Activated T-cell treated with anti-CD3 and anti-CD28 coated beads, Interleukin-2, amount 50 U/mL, for 72 hours (primary cell): Measurements from ENCODE around the gene SRRM4. TPM values are rescaled to one million over a fixed set of nuclear protein-coding genes. Genes with fewer than 3 reads are reported as not detected.

Source experiments
- ATAC-seq, 2 donors: fragments of 150-1000 bp; cut with Tn5 transposase; replicated peaks in 1 of 2; 2 replicates each; pipeline ENCODE4 v1.10.0; 2021; ENCODE audit warnings: moderate library complexity in 2 of 2, mild to moderate bottlenecking in 1 of 2
- DNase-seq, 2 donors: peaks; one replicate each; pipeline ENCODE4 v3.0.0; 2021 to 2022; ENCODE audit warnings: mixed read lengths in 1 of 2
- H3K27ac Mint-ChIP-seq: one replicate; pipeline ENCODE4 v1.8.0; 2022; ENCODE audit warnings: mild to moderate bottlenecking, moderate library complexity, mixed read lengths
- H3K27me3 Mint-ChIP-seq: one replicate; pipeline ENCODE4 v1.8.0; 2022; ENCODE audit warnings: low read depth, mixed read lengths
- H3K36me3 Mint-ChIP-seq, 2 donors: one replicate each; pipeline ENCODE4 v1.8.0; 2022; ENCODE audit warnings: mixed read lengths in 2 of 2, mild to moderate bottlenecking in 1 of 2; ENCODE audit not compliant: insufficient read depth in 2 of 2
- H3K4me1 Mint-ChIP-seq: one replicate; pipeline ENCODE4 v1.8.0; 2022; ENCODE audit warnings: low read depth, mixed read lengths
- H3K4me3 Mint-ChIP-seq, 2 donors: one replicate each; pipeline ENCODE4 v1.8.0; 2022; ENCODE audit warnings: mild to moderate bottlenecking in 2 of 2, mixed read lengths in 2 of 2, moderate library complexity in 2 of 2
- H3K9me3 Mint-ChIP-seq, 2 donors: one replicate each; pipeline ENCODE4 v1.8.0; 2022; ENCODE audit warnings: mixed read lengths in 2 of 2
- total RNA-seq, 2 donors: library from RNA; stranded (reverse); gene quantifications; one replicate each; pipeline ENCODE4 v1.2.3, GENCODE V29; 2022

The SRRM4 gene
- total RNA-seq, 2 donors from 2014 or later: not detected

DNA sequence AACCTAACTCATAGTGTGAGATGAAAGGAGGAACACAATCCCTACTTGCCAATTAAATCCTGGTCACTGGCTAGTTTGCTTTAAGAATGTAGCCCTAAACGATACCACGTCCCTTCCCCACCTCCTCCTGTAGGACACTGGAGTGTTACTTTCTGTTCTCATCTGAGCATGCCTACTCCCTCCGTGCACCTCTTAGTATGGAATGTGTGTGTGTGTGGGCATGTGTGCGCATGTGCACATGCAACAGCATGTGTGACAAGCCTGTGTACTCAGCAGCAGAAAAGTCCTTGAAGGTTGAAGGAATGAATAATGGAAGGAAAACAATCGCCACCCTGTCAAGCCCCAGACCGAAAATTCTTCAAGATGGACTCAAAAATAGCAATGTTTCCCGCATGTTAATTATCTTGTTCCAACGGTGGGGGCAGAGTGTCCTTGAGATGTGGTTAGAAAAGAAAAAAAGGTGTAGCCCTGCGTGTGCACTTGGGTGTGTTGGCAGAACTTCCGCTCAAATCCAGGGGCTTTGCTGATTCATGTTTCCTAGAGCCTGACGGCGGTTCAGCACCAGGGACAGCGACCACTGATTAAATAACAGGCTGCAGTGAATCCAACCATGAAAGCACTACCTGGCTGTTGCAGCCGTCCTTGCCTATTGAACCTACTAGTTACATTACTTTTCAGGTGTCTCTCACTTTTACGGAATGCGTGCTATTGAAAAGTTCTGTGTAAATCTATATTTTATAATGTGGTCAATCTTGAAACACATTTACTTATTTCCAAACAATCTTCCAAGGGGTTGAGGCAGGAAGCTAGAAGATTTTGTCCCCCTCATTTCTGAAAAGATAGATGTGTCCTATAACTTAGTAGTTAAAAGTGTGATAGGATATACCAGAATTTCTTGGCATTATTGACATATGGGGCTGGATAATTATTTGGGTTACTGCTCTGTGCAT, 79.8 kb downstream of the SRRM4 start:
- ATAC-seq (no peak), DNase-seq (peak; percentile 6 to 15)
- Mint-ChIP-seq H3K27me3 (no peaks in the 10 kb centered on the region), H3K36me3 (no peaks in the 10 kb centered on the region), H3K4me1 (no peaks in the 10 kb centered on the region), H3K9me3 (peaks cover 4 to 10% of the 10 kb centered on the region in 2 donors), H3K27ac (no peak overlapping the region), H3K4me3 (no peak overlapping the region)

DNA sequence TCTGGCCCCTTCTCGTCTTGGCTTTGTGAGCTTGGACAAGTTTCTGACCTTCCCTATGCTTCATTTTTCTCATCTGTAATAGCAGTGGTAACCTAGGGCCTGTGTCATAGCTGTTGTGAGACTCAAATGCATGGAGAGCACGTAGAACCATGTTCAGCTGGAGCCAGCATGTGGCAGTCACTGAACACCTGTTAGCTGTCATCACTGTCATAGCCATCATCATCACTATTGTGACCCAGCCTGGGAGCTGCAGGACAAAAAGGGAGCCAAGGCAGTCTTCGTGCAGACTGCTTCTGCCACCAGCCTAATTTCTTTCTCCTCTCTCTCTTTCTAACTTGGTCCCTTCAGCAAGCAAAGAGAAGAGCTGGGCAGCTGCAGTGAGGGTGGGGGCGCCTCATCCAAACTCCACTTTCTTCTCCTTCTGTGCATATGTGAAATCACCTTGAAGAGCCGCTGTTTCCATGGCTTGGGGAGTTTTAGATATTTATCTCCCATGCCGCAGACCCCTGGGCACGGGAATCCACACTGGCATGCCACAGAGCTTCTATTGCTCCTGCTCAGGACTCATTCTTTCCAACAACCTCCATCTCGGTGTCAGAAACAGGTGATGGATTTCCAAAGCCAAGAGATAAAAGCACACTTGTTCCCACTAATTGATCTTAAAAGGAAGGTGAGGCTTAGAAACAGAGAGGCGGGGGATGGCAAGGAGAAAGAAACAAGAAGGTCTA, 87.0 kb downstream of the SRRM4 start:
- no peaks in the 10 kb centered on the region for H3K4me1 Mint-ChIP-seq

DNA sequence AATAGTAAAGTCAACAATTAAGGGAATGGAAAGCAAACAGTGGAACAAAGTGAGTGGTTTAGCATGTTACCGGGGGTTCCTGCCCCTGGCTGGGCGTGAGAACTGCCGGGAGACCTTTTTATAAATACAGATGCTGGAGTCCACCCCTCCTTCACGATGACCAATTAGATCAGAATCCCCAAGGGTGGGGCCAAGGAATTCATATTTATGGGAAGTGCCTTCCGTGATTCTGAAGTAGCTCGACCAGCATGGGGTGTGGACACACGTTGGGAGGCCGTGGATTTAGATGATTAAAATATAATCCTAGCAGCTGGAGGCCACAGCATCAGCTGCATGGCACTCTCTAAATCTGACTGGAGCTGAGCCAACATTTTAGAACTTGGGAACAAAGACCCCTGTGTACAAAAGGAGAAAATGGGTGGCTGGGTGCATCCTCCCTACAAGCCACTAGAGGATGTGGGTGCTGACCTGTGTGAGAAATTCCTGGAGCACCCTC, 87.9 kb downstream of the SRRM4 start:
- ATAC-seq: no peak
- Mint-ChIP-seq H3K9me3 (no peaks in the 10 kb centered on the region), H3K4me1 (no peaks in the 10 kb centered on the region), H3K27me3 (no peaks in the 10 kb centered on the region), H3K27ac (no peak overlapping the region), H3K36me3 (no peaks in the 10 kb centered on the region), H3K4me3 (no peak overlapping the region)
- no peak for DNase-seq

More for the DNA sequence above, 87.0 kb downstream of the SRRM4 start:
- Mint-ChIP-seq H3K4me3 (no peak overlapping the region), H3K27me3 (no peaks in the 10 kb centered on the region), H3K9me3 (no peaks in the 10 kb centered on the region), H3K36me3 (no peaks in the 10 kb centered on the region), H3K27ac (no peak overlapping the region)
- DNase-seq: no peak
- ATAC-seq: no peak

DNA sequence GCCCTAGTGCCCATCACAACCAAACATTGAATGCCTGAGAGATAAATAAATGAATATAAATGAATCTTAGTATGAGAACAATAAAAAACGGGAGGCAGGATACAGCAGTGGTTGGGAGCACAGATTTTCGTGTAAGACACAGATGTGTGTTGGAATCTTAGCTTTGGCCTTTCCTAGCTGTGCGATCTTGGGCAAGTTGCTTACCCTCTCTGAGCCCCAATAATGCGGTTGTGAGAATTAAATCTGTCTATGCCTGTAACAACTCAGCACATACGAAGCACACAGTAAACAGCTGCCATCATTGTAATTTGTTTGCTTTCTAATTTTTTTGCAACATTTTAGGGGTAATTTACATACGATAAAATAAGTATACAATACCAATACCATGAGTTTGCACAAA, 89.8 kb downstream of the SRRM4 start:
- H3K4me1 Mint-ChIP-seq: no peaks in the 10 kb centered on the region

GRCh38 chr12:119071638-119072231, 90.4 kb downstream of the SRRM4 start:
- no peak for DNase-seq
- Mint-ChIP-seq H3K36me3 (no peaks in the 10 kb centered on the region), H3K27me3 (no peaks in the 10 kb centered on the region), H3K4me3 (no peak overlapping the region), H3K9me3 (no peaks in the 10 kb centered on the region), H3K4me1 (no peaks in the 10 kb centered on the region), H3K27ac (no peak overlapping the region)
- ATAC-seq: no peak

More for the DNA sequence above, 89.8 kb downstream of the SRRM4 start:
- no peak for DNase-seq
- H3K36me3 Mint-ChIP-seq: no peaks in the 10 kb centered on the region
- ATAC-seq: no peak
- H3K4me3 Mint-ChIP-seq: no peak overlapping the region
- no peak overlapping the region for H3K27ac Mint-ChIP-seq
- no peaks in the 10 kb centered on the region for H3K27me3 Mint-ChIP-seq
- H3K9me3 Mint-ChIP-seq: no peaks in the 10 kb centered on the region

- Mint-ChIP-seq H3K4me1 (no peaks in the 10 kb centered on the region), H3K36me3 (no peaks in the 10 kb centered on the region), H3K9me3 (no peaks in the 10 kb centered on the region), H3K4me3 (no peak overlapping the region), H3K27me3 (no peaks in the 10 kb centered on the region), H3K27ac (no peak overlapping the region)
- ATAC-seq (no peak), DNase-seq (no peak)
Observed at GRCh38 chr12:119072440-119072839, 91.1 kb downstream of the SRRM4 start.

DNA sequence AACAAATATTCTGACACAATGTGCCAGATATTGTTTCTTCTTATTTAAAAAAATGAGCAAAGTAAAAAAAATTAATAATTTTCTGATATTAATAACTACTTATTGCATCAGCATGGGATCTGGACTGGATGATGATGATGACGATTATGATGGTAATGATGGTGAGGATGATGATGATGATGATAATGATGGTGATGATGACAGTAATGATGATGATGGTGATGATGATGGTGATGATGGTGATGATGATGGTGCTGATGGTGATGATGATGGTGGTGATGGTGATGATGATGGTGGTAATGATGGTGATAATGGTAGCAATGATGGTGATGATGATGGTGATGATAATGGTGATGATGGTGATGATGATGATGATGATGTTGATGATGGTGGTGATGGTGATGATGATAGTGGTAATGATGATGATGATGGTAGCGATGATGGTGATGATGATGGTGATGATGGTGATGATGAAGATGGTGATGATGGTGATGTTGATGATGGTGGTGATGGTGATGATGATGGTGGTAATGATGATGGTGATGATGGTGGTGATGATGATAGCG, 94.0 kb downstream of the SRRM4 start:
- H3K36me3 Mint-ChIP-seq: no peaks in the 10 kb centered on the region
- no peaks in the 10 kb centered on the region for H3K9me3 Mint-ChIP-seq
- no peak overlapping the region for H3K27ac Mint-ChIP-seq
- no peak overlapping the region for H3K4me3 Mint-ChIP-seq
- no peak for DNase-seq
- H3K27me3 Mint-ChIP-seq: no peaks in the 10 kb centered on the region
- ATAC-seq: no peak
- no peaks in the 10 kb centered on the region for H3K4me1 Mint-ChIP-seq

- H3K4me1 Mint-ChIP-seq: no peaks in the 10 kb centered on the region
- H3K9me3 Mint-ChIP-seq: no peaks in the 10 kb centered on the region
- no peaks in the 10 kb centered on the region for H3K36me3 Mint-ChIP-seq
- DNase-seq: no peak
- no peak overlapping the region for H3K4me3 Mint-ChIP-seq
- H3K27ac Mint-ChIP-seq: no peak overlapping the region
- H3K27me3 Mint-ChIP-seq: no peaks in the 10 kb centered on the region
- ATAC-seq: no peak
Observed at GRCh38 chr12:119075918-119076317, 94.6 kb downstream of the SRRM4 start.

DNA sequence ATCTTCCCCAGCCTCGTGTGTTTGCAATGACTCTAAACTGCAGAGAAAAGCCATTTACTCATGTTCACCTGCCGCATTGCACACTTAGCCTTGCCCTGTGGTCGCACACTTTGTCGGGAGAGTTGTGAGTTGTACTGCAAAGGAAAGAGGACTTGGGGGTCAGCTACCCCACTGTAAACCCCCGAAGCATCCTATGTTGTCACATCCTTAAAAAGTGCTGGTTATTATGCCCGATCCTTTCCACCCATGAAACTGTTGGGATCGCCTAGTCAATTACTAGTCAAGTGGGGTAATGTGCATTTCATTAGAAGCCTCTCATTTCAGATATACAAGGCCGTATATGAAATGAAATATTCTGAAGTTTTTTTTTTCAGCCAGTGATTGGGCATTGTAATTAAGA, 98.2 kb downstream of the SRRM4 start:
- no peak overlapping the region for H3K27ac Mint-ChIP-seq
- H3K36me3 Mint-ChIP-seq: no peaks in the 10 kb centered on the region
- no peaks in the 10 kb centered on the region for H3K4me1 Mint-ChIP-seq
- ATAC-seq: no peak
- no peak overlapping the region for H3K4me3 Mint-ChIP-seq
- no peak for DNase-seq
- no peaks in the 10 kb centered on the region for H3K9me3 Mint-ChIP-seq
- no peaks in the 10 kb centered on the region for H3K27me3 Mint-ChIP-seq

DNA sequence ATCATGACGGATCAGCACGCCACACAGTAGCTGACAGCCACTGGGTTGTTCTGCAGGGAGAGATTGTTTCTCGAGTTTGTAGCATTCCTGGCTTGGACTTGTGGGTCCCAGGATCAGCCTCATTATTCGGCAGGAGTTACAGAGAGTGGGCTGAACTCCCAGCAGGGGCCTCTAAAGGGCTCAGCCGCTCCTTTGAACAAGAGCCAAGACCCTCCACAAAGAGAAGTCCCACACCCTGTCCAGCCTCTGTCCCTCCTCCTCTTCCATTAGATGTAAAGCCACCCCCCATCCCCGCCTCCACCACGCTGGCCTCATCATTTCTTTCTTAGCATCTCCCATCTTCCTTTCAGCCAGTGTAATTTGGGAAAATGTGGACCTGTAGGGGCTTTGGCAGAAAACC, 100.7 kb downstream of the SRRM4 start:
- no peaks in the 10 kb centered on the region for H3K4me1 Mint-ChIP-seq
- H3K27ac Mint-ChIP-seq: no peak overlapping the region
- ATAC-seq (no peak), DNase-seq (no peak)
- H3K36me3 Mint-ChIP-seq: no peaks in the 10 kb centered on the region
- no peak overlapping the region for H3K4me3 Mint-ChIP-seq
- H3K27me3 Mint-ChIP-seq: peaks cover 2% of the 10 kb centered on the region
- peaks cover 0 to under 1% of the 10 kb centered on the region in 2 donors for H3K9me3 Mint-ChIP-seq

- Mint-ChIP-seq H3K4me1 (no peaks in the 10 kb centered on the region), H3K36me3 (no peaks in the 10 kb centered on the region), H3K27ac (no peak overlapping the region), H3K4me3 (no peak overlapping the region), H3K27me3 (peaks cover 7% of the 10 kb centered on the region), H3K9me3 (peaks cover 0 to 2% of the 10 kb centered on the region in 2 donors)
- ATAC-seq (no peak), DNase-seq (no peak)
Observed at GRCh38 chr12:119082496-119082895, 101.2 kb downstream of the SRRM4 start.

DNA sequence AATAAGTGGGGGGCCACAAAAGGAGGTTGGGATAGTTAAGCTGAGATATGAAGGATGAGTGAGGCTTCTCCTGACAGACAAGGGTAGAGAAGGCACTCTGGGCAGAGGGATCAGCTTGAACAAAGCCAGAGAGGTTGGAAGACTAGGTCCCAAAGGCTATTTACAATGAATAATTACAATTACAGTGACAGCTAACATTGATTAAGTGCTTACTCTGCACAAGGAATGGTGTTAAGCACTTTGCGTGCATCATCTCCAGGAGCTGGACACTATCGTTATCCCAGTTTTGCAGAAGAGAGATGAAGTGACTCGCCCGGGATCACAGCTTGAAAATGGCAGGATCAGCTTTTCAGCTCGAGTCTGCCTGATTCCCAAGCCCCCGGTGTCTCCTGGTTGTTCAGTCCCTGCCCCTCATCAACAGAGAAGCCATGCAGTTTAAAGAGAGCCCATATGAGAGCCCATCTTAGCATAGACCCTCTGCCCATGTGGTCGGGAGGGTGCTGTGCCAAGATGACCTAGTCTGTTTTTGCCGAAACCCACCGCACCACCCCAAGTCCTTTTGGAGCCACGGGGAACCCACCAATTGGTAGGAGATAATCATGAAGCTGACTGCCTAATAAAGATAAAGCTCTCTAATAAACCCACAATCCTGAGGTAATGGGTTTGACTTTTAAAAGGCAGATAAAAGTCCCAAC, 107.5 kb downstream of the SRRM4 start:
- peaks cover 2 to 5% of the 10 kb centered on the region in 2 donors for H3K9me3 Mint-ChIP-seq
- ATAC-seq (no peak), DNase-seq (no peak)
- peaks cover 7% of the 10 kb centered on the region for H3K27me3 Mint-ChIP-seq
- no peaks in the 10 kb centered on the region for H3K4me1 Mint-ChIP-seq
- H3K27ac Mint-ChIP-seq: no peak overlapping the region
- H3K4me3 Mint-ChIP-seq: no peak overlapping the region
- H3K36me3 Mint-ChIP-seq: no peaks in the 10 kb centered on the region
